ENCODE data around the gene AP1G1. TPM values are rescaled to one million over a fixed set of nuclear protein-coding genes. Genes with fewer than 3 reads are reported as not detected.

The AP1G1 gene
- total and polyA plus RNA-seq, 10 of the 15 experiments (the other 5 are each of a cell fraction or from before 2014, with no cell fraction given) = 5.9 to 83.7 (median 47.8) TPM

GRCh38 chr16:71853413-71853812 lies 44.8 kb upstream of the AP1G1 start (continued):
- peak; percentile 35; the same call in 1 of the 2 replicates for TF ChIP-seq PKNOX1 (IDR thresholded peaks at IDR 0.05)
- no peak for TF ChIP-seq POLR2AphosphoS2 (IDR thresholded peaks at IDR 0.05; ENCODE audit: low read depth, low read length)
- no peak for TF ChIP-seq MYB (IDR thresholded peaks at IDR 0.05; ENCODE audit: borderline replicate concordance, low read depth, low read length)
- TF ChIP-seq MAX (IDR thresholded peaks at IDR 0.05; ENCODE audit: low read depth, low read length) = no peak
- no peak for TF ChIP-seq NR2C2 (IDR thresholded peaks at IDR 0.05; ENCODE audit: borderline replicate concordance, control insufficient read depth, insufficient read length, low read depth)
- TF ChIP-seq CEBPZ (IDR thresholded peaks at IDR 0.05; ENCODE audit: low read depth, low read length) = no peak
- TF ChIP-seq PBX3 (IDR thresholded peaks at IDR 0.05; ENCODE audit: insufficient replicate concordance, low read depth, low read length) = peak; percentile 65
- TF ChIP-seq MTA2 (IDR thresholded peaks at IDR 0.05; ENCODE audit: low read depth) = peak; percentile 37; the same call in 1 of the 2 replicates
- no peak for TF ChIP-seq ZNF274 (IDR thresholded peaks at IDR 0.05; ENCODE audit: insufficient read depth, insufficient read length)
- TF ChIP-seq KDM1A (IDR thresholded peaks at IDR 0.05; ENCODE audit: borderline replicate concordance) = no peak
- no peak for TF ChIP-seq CREB1 (IDR thresholded peaks at IDR 0.05; ENCODE audit: low read depth)
- peak; percentile 29 for TF ChIP-seq MEF2B (IDR thresholded peaks at IDR 0.05; ENCODE audit: partially characterized antibody, poor library complexity, severe bottlenecking)
- no peak for TF ChIP-seq NRF1 (conservative IDR thresholded peaks at IDR 0.05; ENCODE audit: low read depth, low read length)
- TF ChIP-seq NR2F1 (conservative IDR thresholded peaks at IDR 0.05) = peak; percentile 86
- TF ChIP-seq RB1 (IDR thresholded peaks at IDR 0.05; ENCODE audit: borderline replicate concordance) = no peak
- no peak for TF ChIP-seq ZBTB40 (IDR thresholded peaks at IDR 0.05; ENCODE audit: borderline replicate concordance)
- TF ChIP-seq BRCA1 (IDR thresholded peaks at IDR 0.05; ENCODE audit: low read depth, low read length) = no peak
